Activated gamma-delta T cell treated with Interleukin-2 at 50 U/mL for 16 hours (primary cell): ENCODE data around the gene LRRC7.

Experiments used
- DNase-seq: peaks from one replicate; pipeline ENCODE4 v3.0.0-alpha.2; 2020

LRRC7 gene

GRCh38 chr1:70048336-70049094 lies 480.8 kb downstream of the LRRC7 start:
- no peak for DNase-seq

- DNase-seq, result no peak
These were observed 484.2 kb downstream of the LRRC7 start for GRCh38 chr1:70051926-70052325.

GRCh38 chr1:70057500-70057899 lies 489.8 kb downstream of the LRRC7 start:
- DNase-seq, result no peak

GRCh38 chr1:70061231-70061630 lies 493.5 kb downstream of the LRRC7 start:
- no peak for DNase-seq

- DNase-seq, result no peak
These were observed 496.1 kb downstream of the LRRC7 start for GRCh38 chr1:70063861-70064260.

GRCh38 chr1:70066711-70067110 lies 499.0 kb downstream of the LRRC7 start:
- no peak for DNase-seq

GRCh38 chr1:70071601-70072000 lies 503.9 kb downstream of the LRRC7 start:
- DNase-seq, result no peak

GRCh38 chr1:70072231-70072751 lies 504.6 kb downstream of the LRRC7 start:
- DNase-seq, result no peak

- DNase-seq, result no peak
These were observed 508.0 kb downstream of the LRRC7 start for GRCh38 chr1:70075761-70076160.

- no peak for DNase-seq
These were observed 509.3 kb downstream of the LRRC7 start for GRCh38 chr1:70077066-70077465.

GRCh38 chr1:70079546-70079945 lies 511.8 kb downstream of the LRRC7 start:
- DNase-seq, result no peak

- no peak for DNase-seq
These were observed 515.8 kb downstream of the LRRC7 start for GRCh38 chr1:70083519-70083918.

GRCh38 chr1:70084314-70084915 lies 516.7 kb downstream of the LRRC7 start:
- DNase-seq, result no peak

GRCh38 chr1:70085521-70085920 lies 517.8 kb downstream of the LRRC7 start:
- DNase-seq, result no peak

GRCh38 chr1:70086897-70087296 lies 519.2 kb downstream of the LRRC7 start:
- no peak for DNase-seq

GRCh38 chr1:70090141-70090540 lies 522.4 kb downstream of the LRRC7 start:
- DNase-seq, result no peak

- DNase-seq, result no peak
These were observed 523.2 kb downstream of the LRRC7 start for GRCh38 chr1:70090875-70091274.

GRCh38 chr1:70091811-70092210 lies 524.1 kb downstream of the LRRC7 start:
- DNase-seq, result no peak

GRCh38 chr1:70092526-70092925 lies 524.8 kb downstream of the LRRC7 start:
- DNase-seq, result no peak

- no peak for DNase-seq
These were observed 525.7 kb downstream of the LRRC7 start for GRCh38 chr1:70093250-70093975.

- no peak for DNase-seq
These were observed 533.5 kb downstream of the LRRC7 start for GRCh38 chr1:70101231-70101630.

GRCh38 chr1:70101774-70102173 lies 534.1 kb downstream of the LRRC7 start:
- no peak for DNase-seq

GRCh38 chr1:70103770-70104169 lies 536.0 kb downstream of the LRRC7 start:
- no peak for DNase-seq

GRCh38 chr1:70109241-70109640 lies 541.5 kb downstream of the LRRC7 start:
- DNase-seq, result no peak
